CD14-positive monocyte (primary cell): ENCODE results near the gene SLAMF9. TPM values are rescaled to one million over a fixed set of nuclear protein-coding genes. Genes with fewer than 3 reads are reported as not detected.

Experiments
- DNase-seq, 3 donors: peaks; one replicate each; pipeline ENCODE4 v3.0.0-alpha.2; 2011 to 2022
- H2AFZ ChIP-seq: 2 replicates; pipeline ENCODE4 v1.6.0; 2012; ENCODE audit warnings: mild to moderate bottlenecking, low read depth, low read length, inconsistent platforms; ENCODE audit not compliant: insufficient read depth, poor library complexity, severe bottlenecking
- H3K27ac ChIP-seq, 2 donors: 1 replicate in 1 of 2; 2 replicates in 1 of 2; pipeline ENCODE4 v1.5.1; 2012 to 2013; ENCODE audit warnings: low read length in 2 of 2, control low read depth in 1 of 2, inconsistent platforms in 1 of 2, low read depth in 1 of 2, mild to moderate bottlenecking in 1 of 2
- H3K27me3 ChIP-seq, 2 donors: one replicate each; pipeline versions ENCODE4 v1.6.0 to v1.6.1; 2011 to 2013; ENCODE audit warnings: low read length in 2 of 2; ENCODE audit not compliant: control insufficient read depth in 2 of 2, insufficient read depth in 2 of 2
- H3K36me3 ChIP-seq, 2 donors: replicated peaks in 1 of 2; 1 replicate in 1 of 2; 2 replicates in 1 of 2; pipeline versions ENCODE4 v1.5.1 to v1.6.1; 2012 to 2013; ENCODE audit warnings: low read length in 2 of 2, control low read depth in 1 of 2, inconsistent platforms in 1 of 2, mild to moderate bottlenecking in 1 of 2; ENCODE audit not compliant: insufficient read depth in 2 of 2, control insufficient read depth in 1 of 2
- H3K4me1 ChIP-seq, 2 donors: 1 replicate in 1 of 2; 2 replicates in 1 of 2; pipeline versions ENCODE4 v1.5.1 to v1.6.1; 2012 to 2013; ENCODE audit warnings: low read length in 2 of 2, control low read depth in 1 of 2, inconsistent platforms in 1 of 2, mild to moderate bottlenecking in 1 of 2, moderate library complexity in 1 of 2; ENCODE audit not compliant: insufficient read depth in 2 of 2, control insufficient read depth in 1 of 2
- H3K4me2 ChIP-seq: replicated peaks from 2 replicates; pipeline ENCODE3; 2012; ENCODE audit warnings: low read length, moderate library complexity, mild to moderate bottlenecking; ENCODE audit not compliant: poor library complexity, severe bottlenecking; ENCODE audit errors: extremely low read depth
- H3K4me3 ChIP-seq, 3 experiments: fragments of 200-600 bp in 1 of 3; sonication (generic) in 1 of 3; replicated peaks in 1 of 3; 1 replicate in 2 of 3; 2 replicates in 1 of 3; pipeline ENCODE4 v1.5.1; 2011 to 2013; ENCODE audit warnings: low read length in 3 of 3, mild to moderate bottlenecking in 3 of 3, control low read depth in 2 of 3, low read depth in 2 of 3, inconsistent platforms in 1 of 3, moderate library complexity in 1 of 3
- H3K79me2 ChIP-seq: 2 replicates; pipeline ENCODE4 v1.6.0; 2012; ENCODE audit warnings: mild to moderate bottlenecking, control low read depth, inconsistent platforms, low read length, moderate library complexity; ENCODE audit not compliant: insufficient read depth
- H3K9ac ChIP-seq: 2 replicates; pipeline ENCODE4 v1.6.0; 2017; ENCODE audit warnings: low read length, mild to moderate bottlenecking; ENCODE audit not compliant: insufficient read depth, poor library complexity, severe bottlenecking
- H3K9me3 ChIP-seq, 2 donors: replicated peaks in 1 of 2; 1 replicate in 1 of 2; 2 replicates in 1 of 2; pipeline versions ENCODE4 v1.5.1 to v1.6.1; 2012 to 2013; ENCODE audit warnings: low read length in 2 of 2, control low read depth in 1 of 2; ENCODE audit not compliant: control insufficient read depth in 1 of 2, insufficient read depth in 1 of 2
- H4K20me1 ChIP-seq: 2 replicates; pipeline ENCODE4 v1.6.0; 2012; ENCODE audit warnings: mild to moderate bottlenecking, low read length, control low read depth, moderate library complexity; ENCODE audit not compliant: insufficient read depth
- H3K27ac Mint-ChIP-seq, 7 donors: one replicate each; pipeline ENCODE4 v1.8.0; 2020; ENCODE audit warnings: mild to moderate bottlenecking in 7 of 7, mixed read lengths in 7 of 7, moderate library complexity in 6 of 7, inconsistent platforms in 2 of 7
- H3K27me3 Mint-ChIP-seq, 3 donors: one replicate each; pipeline ENCODE4 v1.8.0; 2021 to 2022; ENCODE audit warnings: low read depth in 3 of 3, mild to moderate bottlenecking in 3 of 3, mixed read lengths in 3 of 3, moderate library complexity in 3 of 3, inconsistent platforms in 1 of 3
- H3K36me3 Mint-ChIP-seq, 2 donors: one replicate each; pipeline ENCODE4 v1.8.0; 2020; ENCODE audit warnings: mixed read lengths in 2 of 2, inconsistent platforms in 1 of 2, mild to moderate bottlenecking in 1 of 2
- H3K4me1 Mint-ChIP-seq: one replicate; pipeline ENCODE4 v1.8.0; 2020; ENCODE audit warnings: mild to moderate bottlenecking, mixed read lengths
- H3K4me3 Mint-ChIP-seq, 2 donors: one replicate each; pipeline ENCODE4 v1.8.0; 2020; ENCODE audit warnings: mild to moderate bottlenecking in 2 of 2, mixed read lengths in 2 of 2, moderate library complexity in 1 of 2
- H3K9me3 Mint-ChIP-seq, 7 donors: one replicate each; pipeline ENCODE4 v1.8.0; 2020 to 2022; ENCODE audit warnings: mixed read lengths in 7 of 7, mild to moderate bottlenecking in 6 of 7, moderate library complexity in 6 of 7, inconsistent platforms in 2 of 7
- WGBS: methylation state at CpG from one replicate; pipeline ENCODE4 v1.1.5; 2013; ENCODE audit warnings: missing lambda C conversion rate; ENCODE audit not compliant: insufficient coverage; 5-methylcytosine and 5-hydroxymethylcytosine counted together
- intact Hi-C, 2 donors: fragments of 100-400 bp; cut with micrococcal nuclease; formaldehyde crosslinking; loops; one replicate each; pipeline versions ENCODE4 v1.15.0 to v1.15.1; 2023
- polyA plus RNA-seq, 3 donors: library from polyadenylated mRNA; depleted of rRNA in 1 of 3; unstranded in 2 of 3; stranded (reverse) in 1 of 3; fragments of 300-500 nt in 2 of 3; fragments of >200 nt in 1 of 3; fragmentation: Illumina TruSeq in 2 of 3; gene quantifications; 1 replicate in 2 of 3; 2 replicates in 1 of 3; pipeline ENCODE4 v1.2.3, GENCODE V29; 2012 to 2021
- TF ChIP-seq, protein P1 (sequence below): fragments of 200-600 bp; IDR thresholded peaks from one replicate; pipeline ENCODE4 v1.8.0; 2022; ENCODE audit warnings: antibody characterized with exemption, mild to moderate bottlenecking

The SLAMF9 gene
- polyA plus RNA-seq, 3 donors, result 0.17 TPM; not detected in 2

DNA sequence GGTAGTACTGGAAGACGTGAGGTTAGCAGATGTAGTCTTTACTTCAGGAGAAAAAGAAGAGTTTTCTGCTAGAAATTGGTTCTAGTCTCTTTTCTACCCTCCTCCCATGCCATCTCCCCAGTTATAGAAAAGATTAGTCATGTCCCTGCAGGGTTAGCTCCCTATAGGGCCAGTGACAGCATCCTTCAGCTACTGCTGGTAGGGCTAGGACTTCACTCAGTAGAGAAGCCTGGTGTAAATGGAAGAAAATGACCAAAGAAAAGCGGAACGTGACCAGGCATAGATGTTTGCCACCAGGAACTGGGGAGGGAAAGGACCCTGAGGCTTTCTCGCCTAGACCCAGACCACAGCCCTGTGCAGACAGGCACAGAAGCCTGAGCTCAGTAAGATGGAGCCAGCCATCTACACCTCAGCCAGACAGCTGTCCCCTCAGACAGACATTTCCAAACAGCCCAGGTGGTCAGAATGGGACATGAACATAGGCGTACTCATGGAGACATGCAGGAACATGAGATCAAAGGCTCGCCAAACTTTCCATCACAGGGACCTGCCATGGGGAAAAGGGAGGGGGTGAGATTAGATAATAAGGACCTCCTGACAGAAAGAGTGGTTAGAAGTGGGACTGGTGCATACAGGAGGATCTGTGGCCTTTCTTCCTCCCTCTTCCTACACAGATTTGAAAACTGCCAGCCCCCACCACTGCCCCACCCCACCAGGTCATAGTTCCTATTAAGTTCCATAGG lies 23.5 kb upstream of the SLAMF9 start:
- TF ChIP-seq, protein P1, sequence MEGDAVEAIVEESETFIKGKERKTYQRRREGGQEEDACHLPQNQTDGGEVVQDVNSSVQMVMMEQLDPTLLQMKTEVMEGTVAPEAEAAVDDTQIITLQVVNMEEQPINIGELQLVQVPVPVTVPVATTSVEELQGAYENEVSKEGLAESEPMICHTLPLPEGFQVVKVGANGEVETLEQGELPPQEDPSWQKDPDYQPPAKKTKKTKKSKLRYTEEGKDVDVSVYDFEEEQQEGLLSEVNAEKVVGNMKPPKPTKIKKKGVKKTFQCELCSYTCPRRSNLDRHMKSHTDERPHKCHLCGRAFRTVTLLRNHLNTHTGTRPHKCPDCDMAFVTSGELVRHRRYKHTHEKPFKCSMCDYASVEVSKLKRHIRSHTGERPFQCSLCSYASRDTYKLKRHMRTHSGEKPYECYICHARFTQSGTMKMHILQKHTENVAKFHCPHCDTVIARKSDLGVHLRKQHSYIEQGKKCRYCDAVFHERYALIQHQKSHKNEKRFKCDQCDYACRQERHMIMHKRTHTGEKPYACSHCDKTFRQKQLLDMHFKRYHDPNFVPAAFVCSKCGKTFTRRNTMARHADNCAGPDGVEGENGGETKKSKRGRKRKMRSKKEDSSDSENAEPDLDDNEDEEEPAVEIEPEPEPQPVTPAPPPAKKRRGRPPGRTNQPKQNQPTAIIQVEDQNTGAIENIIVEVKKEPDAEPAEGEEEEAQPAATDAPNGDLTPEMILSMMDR, result no peak

DNA sequence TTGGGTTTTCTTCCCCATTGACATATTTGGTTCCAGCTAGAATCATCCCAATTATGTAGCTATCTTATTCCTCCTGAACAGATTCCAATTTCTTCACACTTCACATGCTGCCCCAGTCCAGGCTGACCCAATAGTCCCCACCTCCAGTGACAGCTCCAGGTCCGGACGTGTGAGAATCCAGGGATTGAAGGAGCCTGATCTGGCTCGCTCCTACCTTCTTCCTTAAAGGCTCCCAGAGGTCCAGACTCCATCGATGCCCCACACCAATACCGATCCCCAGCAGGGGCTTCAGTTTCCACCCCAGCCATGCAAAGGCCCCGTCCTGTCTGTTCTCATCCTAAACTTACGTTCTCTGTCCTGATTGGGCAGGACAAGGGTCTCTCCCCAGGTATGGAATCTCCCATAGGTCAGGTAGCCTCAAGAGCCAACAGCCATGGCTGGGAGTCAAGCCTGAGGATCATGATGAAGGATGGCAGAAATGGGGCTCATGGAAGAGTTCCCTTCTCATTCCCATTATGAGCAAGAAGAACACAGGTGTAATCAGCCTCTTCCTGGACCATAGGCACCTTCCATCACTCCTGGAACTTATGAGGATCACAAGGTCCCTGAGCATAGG lies 20.4 kb upstream of the SLAMF9 start:
- H3K9ac ChIP-seq, result no peak overlapping the region
- H3K9me3 ChIP-seq, result no peaks in the 10 kb centered on the region
- peaks cover 4 to 15% of the 10 kb centered on the region in 2 donors for H3K27me3 ChIP-seq
- Mint-ChIP-seq H3K4me3 (no peak overlapping the region), H3K4me1 (no peaks in the 10 kb centered on the region), H3K36me3 (no peaks in the 10 kb centered on the region), H3K27ac (no peak overlapping the region), H3K9me3 (peaks cover 0 to 1% (median 0%) of the 10 kb centered on the region in 7 donors), H3K27me3 (peaks cover 3 to 14% (median 11%) of the 10 kb centered on the region in 3 donors)
- no peak for DNase-seq
- H3K36me3 ChIP-seq, result no peaks in the 10 kb centered on the region
- no peak overlapping the region for H2AFZ ChIP-seq
- peaks cover 0 to under 1% of the 10 kb centered on the region in 2 donors for H3K4me1 ChIP-seq
- intact Hi-C loops, result no loop called here
- no peaks in the 10 kb centered on the region for H4K20me1 ChIP-seq
- no peak overlapping the region for H3K4me2 ChIP-seq
- H3K4me3 ChIP-seq, result no peak overlapping the region
- WGBS, result 95% methylated on average over 6 of the region's 7 CpGs
- H3K79me2 ChIP-seq, result no peaks in the 10 kb centered on the region
- TF ChIP-seq, protein P1, result no peak
- no peak overlapping the region for H3K27ac ChIP-seq

More for the DNA sequence above, 23.5 kb upstream of the SLAMF9 start:
- H3K9me3 Mint-ChIP-seq, result peaks cover 0 to 1% (median 0%) of the 10 kb centered on the region in 7 donors
- H4K20me1 ChIP-seq, result no peaks in the 10 kb centered on the region
- peaks cover 3% of the 10 kb centered on the region for H3K4me1 Mint-ChIP-seq
- no peak overlapping the region for H3K4me2 ChIP-seq
- no peaks in the 10 kb centered on the region for H3K36me3 Mint-ChIP-seq
- H3K27ac ChIP-seq, result no peak overlapping the region
- peaks cover 11 to 26% (median 17%) of the 10 kb centered on the region in 3 donors for H3K27me3 Mint-ChIP-seq
- H3K4me3 Mint-ChIP-seq, result peak overlapping the region in 1 of 2 donors; percentile 3
- no peaks in the 10 kb centered on the region for H3K9me3 ChIP-seq
- intact Hi-C loops, result no loop called here
- DNase-seq, result no peak
- no peak overlapping the region for H2AFZ ChIP-seq
- H3K27me3 ChIP-seq, result peaks cover 4 to 22% of the 10 kb centered on the region in 2 donors
- no peak overlapping the region for H3K4me3 ChIP-seq
- no peaks in the 10 kb centered on the region for H3K79me2 ChIP-seq
- H3K9ac ChIP-seq, result no peak overlapping the region
- 96% methylated on average over 3 of the region's 6 CpGs for WGBS
- H3K27ac Mint-ChIP-seq, result no peak overlapping the region
- no peaks in the 10 kb centered on the region for H3K36me3 ChIP-seq
- H3K4me1 ChIP-seq, result no peaks in the 10 kb centered on the region
